ENCODE measurements around the gene PTPRQ.

Gene PTPRQ

DNA sequence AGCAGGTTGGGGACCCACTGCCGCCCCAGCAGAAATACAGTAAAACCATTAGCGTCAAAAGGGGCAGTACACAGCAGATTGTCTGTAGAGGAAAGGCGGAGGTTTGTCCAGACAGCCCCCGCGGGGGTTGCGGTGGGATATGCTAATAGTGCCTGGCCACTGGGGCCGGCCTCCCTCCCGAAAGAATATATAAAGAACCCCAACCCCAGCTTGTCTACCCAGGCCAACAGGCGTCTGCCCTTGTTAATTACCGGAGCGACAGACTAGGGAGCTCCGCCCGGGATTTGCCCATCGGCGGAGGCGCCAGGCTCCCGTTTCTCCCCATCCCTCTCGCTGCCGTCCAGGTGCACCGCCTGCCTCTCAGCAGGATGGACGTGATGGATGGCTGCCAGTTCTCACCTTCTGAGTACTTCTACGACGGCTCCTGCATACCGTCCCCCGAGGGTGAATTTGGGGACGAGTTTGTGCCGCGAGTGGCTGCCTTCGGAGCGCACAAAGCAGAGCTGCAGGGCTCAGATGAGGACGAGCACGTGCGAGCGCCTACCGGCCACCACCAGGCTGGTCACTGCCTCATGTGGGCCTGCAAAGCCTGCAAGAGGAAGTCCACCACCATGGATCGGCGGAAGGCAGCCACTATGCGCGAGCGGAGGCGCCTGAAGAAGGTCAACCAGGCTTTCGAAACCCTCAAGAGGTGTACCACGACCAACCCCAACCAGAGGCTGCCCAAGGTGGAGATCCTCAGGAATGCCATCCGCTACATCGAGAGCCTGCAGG lies 272.8 kb downstream of the PTPRQ start, which contains the start of gene MYF5:
Gene MYF5 (plus strand): TSS at position 217 of the 774 bp plus-strand sequence. CDS start 152 bp downstream, at position 369.
- DNase-seq (ENCODE audit: extremely low read depth in 1 of 2, low read depth in 1 of 2) = no peak

DNA sequence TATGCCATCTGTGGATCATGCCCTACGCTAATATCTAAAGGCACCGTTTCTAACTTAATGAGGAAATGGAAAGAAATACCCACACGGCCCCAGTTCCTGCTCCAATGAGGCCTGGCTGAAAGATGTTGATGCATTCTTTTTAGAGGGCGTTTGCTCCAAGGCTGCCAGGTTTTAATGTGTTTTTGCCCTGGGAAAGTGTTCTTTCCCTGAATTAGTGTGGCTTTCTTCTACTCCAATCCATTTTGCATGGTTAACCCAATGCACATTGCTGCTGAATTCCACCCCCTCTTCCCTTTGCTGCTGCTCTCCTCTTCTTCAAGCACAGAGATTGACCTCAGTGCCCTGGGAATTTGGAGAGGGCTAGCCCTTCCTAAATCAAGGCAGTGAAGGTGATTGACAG lies 273.8 kb downstream of the PTPRQ start:
- no peak for DNase-seq (ENCODE audit: extremely low read depth in 1 of 2, low read depth in 1 of 2)

DNA sequence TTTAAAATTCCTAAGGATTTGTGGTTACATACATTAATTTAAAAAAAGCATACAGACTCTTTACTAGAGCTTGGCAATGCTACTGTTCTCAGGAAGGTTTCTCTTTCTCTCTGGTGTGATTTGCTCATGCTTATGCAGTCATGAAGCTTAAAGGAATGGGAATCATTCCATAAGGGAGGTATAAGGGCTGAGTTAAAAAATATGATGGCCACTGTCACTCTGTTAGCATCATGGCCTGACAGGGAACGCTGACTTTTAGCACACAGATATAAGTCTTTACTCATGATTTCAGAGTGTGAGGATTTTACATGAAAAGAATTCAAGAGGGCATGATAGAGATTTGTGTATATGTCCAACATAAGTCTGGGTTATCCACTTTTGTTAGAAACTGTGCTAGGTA lies 276.5 kb downstream of the PTPRQ start:
- no peak for DNase-seq (ENCODE audit: extremely low read depth in 1 of 2, low read depth in 1 of 2)

DNA sequence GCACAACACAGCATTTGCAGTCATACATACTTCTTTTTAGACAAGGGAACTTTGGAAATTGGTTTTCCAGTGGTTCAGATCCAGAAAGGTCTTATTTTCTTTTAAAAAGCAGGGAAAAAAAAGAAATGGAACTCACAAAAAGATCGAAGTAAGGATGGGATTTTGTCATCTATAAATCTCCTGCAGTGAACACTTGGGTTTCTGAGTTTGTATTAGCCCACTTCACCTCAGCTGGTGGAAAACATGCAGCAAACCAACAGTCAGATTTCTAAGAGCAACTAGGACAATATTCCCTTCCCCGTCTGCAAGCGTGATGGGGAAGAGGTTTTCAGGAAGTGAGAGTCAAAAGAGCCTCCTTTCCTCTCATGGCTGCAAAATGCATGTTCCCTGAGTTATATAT lies 277.3 kb downstream of the PTPRQ start:
- no peak for DNase-seq (ENCODE audit: extremely low read depth in 1 of 2, low read depth in 1 of 2)
